DOHH2 (cell line): ENCODE measurements around the gene TP53BP2.
A peak's percentile ranks its signal among the peaks of the same experiment; 100 is the strongest.
"Not testable (repeated sequence)": the region's sequence is repeated elsewhere in the genome, so short reads cannot be mapped to it uniquely, and the experiment has no call there.

ENCODE experiments used
- H3F3A ChIP-seq: fragments of 200-600 bp; sonication (generic), shearing (Covaris generic); 2 replicates; pipeline ENCODE4 v1.6.0; 2016; ENCODE audit warnings: antibody characterized with exemption, mild to moderate bottlenecking; ENCODE audit not compliant: control insufficient read depth, insufficient read depth
- H3K27ac ChIP-seq: fragments of 200-600 bp; sonication (generic); 2 replicates; pipeline ENCODE4 v1.5.1; 2014; ENCODE audit warnings: low read depth, mild to moderate bottlenecking, low read length, moderate library complexity
- H3K27me3 ChIP-seq: fragments of 200-600 bp; sonication (generic); 2 replicates; pipeline ENCODE4 v1.6.1; 2014; ENCODE audit warnings: mild to moderate bottlenecking, low read length, mixed read lengths; ENCODE audit not compliant: control insufficient read depth
- H3K36me3 ChIP-seq: fragments of 200-600 bp; sonication (generic); 2 replicates; pipeline ENCODE4 v1.6.1; 2014; ENCODE audit warnings: mild to moderate bottlenecking, low read length, moderate library complexity, mixed read lengths; ENCODE audit not compliant: control insufficient read depth
- H3K4me1 ChIP-seq: fragments of 200-600 bp; sonication (generic); 2 replicates; pipeline ENCODE4 v1.6.1; 2014; ENCODE audit warnings: mild to moderate bottlenecking, low read length, mixed read lengths; ENCODE audit not compliant: control insufficient read depth
- H3K4me2 ChIP-seq: fragments of 200-600 bp; sonication (generic); 2 replicates; pipeline ENCODE4 v1.6.0; 2014; ENCODE audit warnings: mild to moderate bottlenecking, low read length, moderate library complexity
- H3K4me3 ChIP-seq: fragments of 200-600 bp; sonication (generic); 2 replicates; pipeline ENCODE4 v1.5.1; 2014; ENCODE audit warnings: mild to moderate bottlenecking, low read length, mixed read lengths
- H3K79me2 ChIP-seq: fragments of 200-600 bp; sonication (generic); 2 replicates; pipeline ENCODE4 v1.6.1; 2014; ENCODE audit warnings: mild to moderate bottlenecking, low read length, mixed read lengths; ENCODE audit not compliant: control insufficient read depth
- H3K9me2 ChIP-seq: fragments of 200-600 bp; sonication (generic); replicated peaks from 2 replicates; pipeline ENCODE4 v1.6.1; 2014; ENCODE audit warnings: mild to moderate bottlenecking, low read length, mixed read lengths; ENCODE audit not compliant: control insufficient read depth
- H3K9me3 ChIP-seq: fragments of 200-600 bp; sonication (generic); 2 replicates; pipeline ENCODE4 v1.6.1; 2014; ENCODE audit warnings: antibody characterized with exemption, low read length, mixed read lengths; ENCODE audit not compliant: control insufficient read depth, insufficient read depth
- H4K20me1 ChIP-seq: fragments of 200-600 bp; sonication (generic); 2 replicates; pipeline ENCODE4 v1.6.0; 2014; ENCODE audit warnings: low read depth, mild to moderate bottlenecking, antibody characterized with exemption, low read length, moderate library complexity; ENCODE audit not compliant: control insufficient read depth, insufficient read depth
- EZH2phosphoT487 ChIP-seq: fragments of 200-600 bp; sonication (generic); IDR thresholded peaks from 2 replicates; pipeline ENCODE4 v1.6.1; 2017; ENCODE audit warnings: borderline replicate concordance, mild to moderate bottlenecking, antibody characterized with exemption, low read length, moderate library complexity, mixed read lengths
- TF ChIP-seq, protein P1 (sequence below): fragments of 200-600 bp; sonication (generic); IDR thresholded peaks from one replicate; pipeline ENCODE4 v1.5.1; 2014; ENCODE audit warnings: antibody characterized with exemption, mild to moderate bottlenecking, low read depth, low read length; ENCODE audit not compliant: poor library complexity, severe bottlenecking

Gene TP53BP2

GRCh38 chr1:223842784-223843183, 3.0 kb downstream of the TP53BP2 start:
- Histone ChIP-seq H3K36me3 (no peaks in the 10 kb centered on the region; the same call in 1 of the 2 replicates), H3K27me3 (no peaks in the 10 kb centered on the region), H3K4me1 (peaks cover 70% of the 10 kb centered on the region), H3K9me3 (no peaks in the 10 kb centered on the region), H3F3A (peaks cover 11% of the 10 kb centered on the region), H4K20me1 (peaks cover 10% of the 10 kb centered on the region; the same call in 1 of the 2 replicates), H3K4me3 (no peak overlapping the region), H3K79me2 (peaks cover 80% of the 10 kb centered on the region), H3K27ac (no peak overlapping the region), H3K9me2 (no peaks in the 10 kb centered on the region), H3K4me2 (peak overlapping the region; percentile 31)
- TF ChIP-seq, protein P1, sequence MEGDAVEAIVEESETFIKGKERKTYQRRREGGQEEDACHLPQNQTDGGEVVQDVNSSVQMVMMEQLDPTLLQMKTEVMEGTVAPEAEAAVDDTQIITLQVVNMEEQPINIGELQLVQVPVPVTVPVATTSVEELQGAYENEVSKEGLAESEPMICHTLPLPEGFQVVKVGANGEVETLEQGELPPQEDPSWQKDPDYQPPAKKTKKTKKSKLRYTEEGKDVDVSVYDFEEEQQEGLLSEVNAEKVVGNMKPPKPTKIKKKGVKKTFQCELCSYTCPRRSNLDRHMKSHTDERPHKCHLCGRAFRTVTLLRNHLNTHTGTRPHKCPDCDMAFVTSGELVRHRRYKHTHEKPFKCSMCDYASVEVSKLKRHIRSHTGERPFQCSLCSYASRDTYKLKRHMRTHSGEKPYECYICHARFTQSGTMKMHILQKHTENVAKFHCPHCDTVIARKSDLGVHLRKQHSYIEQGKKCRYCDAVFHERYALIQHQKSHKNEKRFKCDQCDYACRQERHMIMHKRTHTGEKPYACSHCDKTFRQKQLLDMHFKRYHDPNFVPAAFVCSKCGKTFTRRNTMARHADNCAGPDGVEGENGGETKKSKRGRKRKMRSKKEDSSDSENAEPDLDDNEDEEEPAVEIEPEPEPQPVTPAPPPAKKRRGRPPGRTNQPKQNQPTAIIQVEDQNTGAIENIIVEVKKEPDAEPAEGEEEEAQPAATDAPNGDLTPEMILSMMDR, result no peak
- TF ChIP-seq EZH2phosphoT487, result no peak

GRCh38 chr1:223841977-223842623, 3.6 kb downstream of the TP53BP2 start:
- Histone ChIP-seq H3K79me2 (peaks cover 87% of the 10 kb centered on the region), H4K20me1 (peaks cover 11% of the 10 kb centered on the region), H3F3A (peaks cover 11% of the 10 kb centered on the region), H3K4me2 (peak overlapping the region; percentile 31; the same call in 1 of the 2 replicates), H3K4me1 (peaks cover 72% of the 10 kb centered on the region)
- H3K9me3 ChIP-seq, H3K27ac ChIP-seq, H3K27me3 ChIP-seq, H3K4me3 ChIP-seq, H3K9me2 ChIP-seq, H3K36me3 ChIP-seq: not testable (repeated sequence)

DNA sequence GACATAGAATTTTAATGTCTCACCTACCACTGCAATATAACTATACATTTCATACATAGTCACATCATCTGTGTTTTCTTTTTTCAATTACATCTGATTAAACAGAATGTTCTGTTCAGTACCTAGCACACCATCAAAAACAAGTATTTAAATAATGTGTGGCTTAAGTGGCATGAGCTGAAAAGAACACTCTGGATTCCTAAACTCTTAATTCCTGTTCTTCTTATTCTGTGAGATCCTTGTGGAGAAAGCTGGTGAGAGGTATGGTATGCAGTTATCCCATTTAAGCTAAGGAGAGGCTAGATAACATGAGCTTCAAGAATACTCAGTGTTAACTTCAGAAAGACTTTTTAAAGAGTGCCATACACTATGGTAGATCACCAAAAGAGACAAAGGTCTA, 5.5 kb downstream of the TP53BP2 start:
- peaks cover 100% of the 10 kb centered on the region for H3K79me2 ChIP-seq
- no peaks in the 10 kb centered on the region for H3K9me3 ChIP-seq
- peaks cover 23% of the 10 kb centered on the region for H4K20me1 ChIP-seq
- peak overlapping the region; percentile 61 for H3K4me2 ChIP-seq
- no peak for TF ChIP-seq EZH2phosphoT487
- TF ChIP-seq, protein P1, result no peak
- no peaks in the 10 kb centered on the region for H3K9me2 ChIP-seq
- no peaks in the 10 kb centered on the region for H3K27me3 ChIP-seq
- H3K4me3 ChIP-seq, result peak overlapping the region; percentile 39
- H3F3A ChIP-seq, result peaks cover 11% of the 10 kb centered on the region
- H3K4me1 ChIP-seq, result peaks cover 81% of the 10 kb centered on the region
- no peak overlapping the region for H3K27ac ChIP-seq
- no peaks in the 10 kb centered on the region; the same call in 1 of the 2 replicates for H3K36me3 ChIP-seq

GRCh38 chr1:223838125-223838854, 7.5 kb downstream of the TP53BP2 start:
- H3K4me3 ChIP-seq, result no peak overlapping the region
- H3K36me3 ChIP-seq, result no peaks in the 10 kb centered on the region; the same call in 1 of the 2 replicates
- no peaks in the 10 kb centered on the region for H3K27me3 ChIP-seq
- peaks cover 100% of the 10 kb centered on the region for H3K79me2 ChIP-seq
- no peak overlapping the region for H3K4me2 ChIP-seq
- peaks cover 27% of the 10 kb centered on the region for H4K20me1 ChIP-seq
- no peaks in the 10 kb centered on the region for H3K9me3 ChIP-seq
- TF ChIP-seq, protein P1, result no peak
- no peak for TF ChIP-seq EZH2phosphoT487
- H3K4me1 ChIP-seq, result peaks cover 76% of the 10 kb centered on the region
- H3K9me2 ChIP-seq, result no peaks in the 10 kb centered on the region
- no peak overlapping the region for H3K27ac ChIP-seq
- H3F3A ChIP-seq, result peaks cover 5% of the 10 kb centered on the region
